Thoracic aorta (tissue), 2 donors: ENCODE results near the gene ATF7. TPM values are rescaled to one million over a fixed set of nuclear protein-coding genes. Genes with fewer than 3 reads are reported as not detected.

Experiments
- ATAC-seq: fragments of 150-250 bp; one replicate; pipeline ENCODE4 v1.8.0; 2017; ENCODE audit warnings: low read depth; ENCODE audit not compliant: insufficient number of reproducible peaks, low FRiP score
- DNase-seq: peaks from one replicate; pipeline ENCODE4 v3.0.0-alpha.2; 2020; ENCODE audit warnings: low spot score
- H3K27ac ChIP-seq, 2 donors: fragments of 200-600 bp; sonication (generic); 1 replicate in 1 of 2; 2 replicates in 1 of 2; pipeline ENCODE4 v1.5.1; 2016; ENCODE audit warnings: mild to moderate bottlenecking in 2 of 2, moderate library complexity in 2 of 2
- H3K27me3 ChIP-seq: fragments of 200-600 bp; sonication (generic); replicated peaks from 2 replicates; pipeline ENCODE4 v1.6.0; 2016; ENCODE audit warnings: mild to moderate bottlenecking; ENCODE audit not compliant: insufficient read depth
- H3K36me3 ChIP-seq: fragments of 200-600 bp; sonication (generic); one replicate; pipeline ENCODE4 v1.5.1; 2016
- H3K4me1 ChIP-seq, 2 donors: fragments of 200-600 bp; sonication (generic); 1 replicate in 1 of 2; 2 replicates in 1 of 2; pipeline versions ENCODE4 v1.5.1 to v1.6.0; 2016; ENCODE audit warnings: low read depth in 2 of 2, mild to moderate bottlenecking in 1 of 2; ENCODE audit not compliant: control insufficient read depth in 1 of 2
- H3K4me3 ChIP-seq: fragments of 200-600 bp; sonication (generic); 2 replicates; pipeline ENCODE4 v1.5.1; 2016; ENCODE audit warnings: mild to moderate bottlenecking
- H3K9me3 ChIP-seq: fragments of 200-600 bp; sonication (generic); 2 replicates; pipeline ENCODE4 v1.5.1; 2016
- total RNA-seq, 2 donors: library from RNA; depleted of rRNA; stranded (reverse); fragments of >200 nt; gene quantifications; one replicate each; pipeline versions ENCODE4 v1.1.0 to v1.2.3, GENCODE V29; 2016
- TF ChIP-seq, protein P1 (sequence below): fragments of 200-600 bp; sonication (generic); IDR thresholded peaks from one replicate; pipeline ENCODE4 v1.5.1; 2019; ENCODE audit warnings: antibody characterized with exemption

ATF7 gene
- 10 to 100 TPM; 24.4 to 82.1 TPM for total RNA-seq

DNA sequence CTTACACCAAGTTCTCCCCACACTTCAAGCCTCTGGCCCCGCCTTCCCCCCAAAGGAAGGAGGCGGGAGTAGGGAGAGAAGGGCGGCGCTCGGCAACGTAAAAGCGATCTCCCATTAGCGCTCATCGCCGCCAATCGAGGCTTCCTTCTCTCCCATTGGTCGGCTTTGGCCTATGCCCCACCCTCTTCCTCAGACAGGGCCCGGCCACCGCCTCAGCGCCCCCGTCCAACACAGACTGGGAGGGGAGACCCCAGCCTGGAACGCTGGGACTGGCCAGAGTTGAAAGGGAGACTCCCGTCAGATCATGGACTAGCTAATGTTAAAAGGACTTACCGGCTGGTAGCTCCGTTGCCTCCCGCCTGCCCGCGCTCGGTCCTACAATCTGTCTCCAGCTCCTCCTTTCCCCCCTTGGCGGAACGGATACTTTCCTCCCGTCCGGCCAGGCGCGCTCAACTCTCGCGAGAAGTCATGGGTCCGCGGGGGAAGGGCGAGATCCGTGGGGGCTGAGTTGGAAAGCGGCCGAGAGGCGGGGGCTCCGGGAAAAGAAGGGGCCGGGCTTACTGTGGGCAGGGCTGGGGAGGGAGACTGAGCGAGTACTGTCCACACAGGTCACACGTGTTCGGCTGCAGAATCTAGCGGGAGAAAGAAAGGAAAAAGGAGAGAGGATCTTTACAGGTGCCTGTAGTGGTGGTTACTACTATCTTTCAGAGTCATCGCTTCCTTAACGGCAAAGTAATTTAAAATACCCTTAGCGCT, at the start of gene ATF7:
Gene ATF7, minus strand, starts transcription at position 437 of the 756 bp plus-strand sequence. CDS start 25,382 bp downstream, outside the sequence.
- Histone ChIP-seq H3K27me3 (no peaks in the 10 kb centered on the region), H3K4me3 (peak within 1 kb of the TSS; percentile 83), H3K27ac (peak within 1 kb of the TSS; percentile 91), H3K36me3 (no peaks in the 10 kb centered on the region), H3K4me1 (peaks cover 28 to 33% of the 10 kb centered on the region in 2 donors), H3K9me3 (no peaks in the 10 kb centered on the region)
- TF ChIP-seq, protein P1, sequence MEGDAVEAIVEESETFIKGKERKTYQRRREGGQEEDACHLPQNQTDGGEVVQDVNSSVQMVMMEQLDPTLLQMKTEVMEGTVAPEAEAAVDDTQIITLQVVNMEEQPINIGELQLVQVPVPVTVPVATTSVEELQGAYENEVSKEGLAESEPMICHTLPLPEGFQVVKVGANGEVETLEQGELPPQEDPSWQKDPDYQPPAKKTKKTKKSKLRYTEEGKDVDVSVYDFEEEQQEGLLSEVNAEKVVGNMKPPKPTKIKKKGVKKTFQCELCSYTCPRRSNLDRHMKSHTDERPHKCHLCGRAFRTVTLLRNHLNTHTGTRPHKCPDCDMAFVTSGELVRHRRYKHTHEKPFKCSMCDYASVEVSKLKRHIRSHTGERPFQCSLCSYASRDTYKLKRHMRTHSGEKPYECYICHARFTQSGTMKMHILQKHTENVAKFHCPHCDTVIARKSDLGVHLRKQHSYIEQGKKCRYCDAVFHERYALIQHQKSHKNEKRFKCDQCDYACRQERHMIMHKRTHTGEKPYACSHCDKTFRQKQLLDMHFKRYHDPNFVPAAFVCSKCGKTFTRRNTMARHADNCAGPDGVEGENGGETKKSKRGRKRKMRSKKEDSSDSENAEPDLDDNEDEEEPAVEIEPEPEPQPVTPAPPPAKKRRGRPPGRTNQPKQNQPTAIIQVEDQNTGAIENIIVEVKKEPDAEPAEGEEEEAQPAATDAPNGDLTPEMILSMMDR: no peak
- ATAC-seq (peak; percentile 100), DNase-seq (peak; percentile 92)

DNA sequence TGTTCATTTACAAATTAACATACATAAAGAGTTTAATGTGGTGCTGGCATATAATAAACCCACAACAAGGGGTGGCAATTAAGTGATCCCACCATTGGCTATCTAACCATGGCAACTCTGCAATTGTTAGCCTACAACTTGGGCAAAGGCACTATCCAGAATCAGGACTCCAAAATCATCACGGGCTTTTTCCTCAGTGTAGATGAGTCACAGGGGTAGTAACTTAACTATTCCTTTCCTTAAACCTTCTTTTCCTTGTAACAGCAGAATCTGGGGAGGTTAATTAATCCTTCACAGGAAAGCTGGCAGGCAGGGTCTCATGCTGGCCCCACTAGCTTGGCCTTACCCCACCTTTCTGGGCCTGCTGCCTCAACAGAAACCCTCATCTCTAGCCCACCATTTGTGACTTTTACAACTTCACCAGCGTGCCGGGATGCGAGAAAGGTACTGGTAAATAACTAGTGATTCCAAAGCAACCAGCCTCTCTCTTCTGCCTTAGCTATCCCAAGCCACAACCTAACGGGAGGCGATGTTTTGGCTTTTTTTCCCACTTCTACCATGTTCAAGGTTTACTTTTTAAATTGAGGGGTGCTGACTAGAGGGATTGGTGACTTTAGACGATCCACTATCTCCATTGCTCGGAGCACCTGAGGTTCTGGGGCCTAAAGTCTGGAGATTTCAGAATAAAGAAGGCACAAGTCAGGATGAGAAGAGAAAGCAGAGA, 49.0 kb upstream of the ATF7 start:
- no peaks in the 10 kb centered on the region for H3K27me3 ChIP-seq
- H3K9me3 ChIP-seq: no peaks in the 10 kb centered on the region
- H3K27ac ChIP-seq: peak overlapping the region; percentile 77 to 94
- H3K4me3 ChIP-seq: peak overlapping the region; percentile 84
- H3K4me1 ChIP-seq: peaks cover 10 to 52% of the 10 kb centered on the region in 2 donors
- H3K36me3 ChIP-seq: peaks cover 21% of the 10 kb centered on the region
- no peak for ATAC-seq
- TF ChIP-seq, protein P1: no peak
- no peak for DNase-seq

DNA sequence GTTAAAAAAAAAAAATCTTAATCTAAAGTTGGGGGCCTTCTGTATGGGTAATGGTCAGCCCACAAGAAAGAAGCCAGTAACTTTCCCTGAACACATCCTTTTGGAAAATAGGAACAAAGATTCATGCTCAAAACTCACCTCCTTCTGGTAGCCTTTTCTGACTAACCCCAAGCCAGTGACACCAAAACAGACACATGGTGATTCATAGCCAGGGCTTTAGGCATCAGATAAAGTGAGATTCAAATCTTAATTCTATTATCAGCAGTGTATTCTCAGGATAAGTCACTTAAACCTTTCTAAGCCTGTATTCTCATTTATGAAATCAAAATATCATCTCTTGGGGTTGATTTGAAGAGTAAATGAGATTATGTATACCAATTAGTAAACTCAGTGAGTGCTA, 44.8 kb upstream of the ATF7 start:
- ATAC-seq (no peak), DNase-seq (no peak)
- TF ChIP-seq, protein P1: no peak
- Histone ChIP-seq H3K36me3 (peaks cover 46% of the 10 kb centered on the region), H3K27me3 (no peaks in the 10 kb centered on the region), H3K4me3 (no peak overlapping the region), H3K4me1 (peaks cover 8 to 29% of the 10 kb centered on the region in 2 donors), H3K27ac (no peak overlapping the region), H3K9me3 (no peaks in the 10 kb centered on the region)

- H3K4me1 ChIP-seq: peaks cover 8 to 26% of the 10 kb centered on the region in 2 donors
- DNase-seq (no peak), ATAC-seq (no peak)
- H3K9me3 ChIP-seq: no peaks in the 10 kb centered on the region
- H3K27me3 ChIP-seq: no peaks in the 10 kb centered on the region
- no peak overlapping the region for H3K4me3 ChIP-seq
- TF ChIP-seq, protein P1: no peak
- H3K36me3 ChIP-seq: peaks cover 51% of the 10 kb centered on the region
- H3K27ac ChIP-seq: no peak overlapping the region
Measured at GRCh38 chr12:53670308-53670707, 44.1 kb upstream of the ATF7 start.

DNA sequence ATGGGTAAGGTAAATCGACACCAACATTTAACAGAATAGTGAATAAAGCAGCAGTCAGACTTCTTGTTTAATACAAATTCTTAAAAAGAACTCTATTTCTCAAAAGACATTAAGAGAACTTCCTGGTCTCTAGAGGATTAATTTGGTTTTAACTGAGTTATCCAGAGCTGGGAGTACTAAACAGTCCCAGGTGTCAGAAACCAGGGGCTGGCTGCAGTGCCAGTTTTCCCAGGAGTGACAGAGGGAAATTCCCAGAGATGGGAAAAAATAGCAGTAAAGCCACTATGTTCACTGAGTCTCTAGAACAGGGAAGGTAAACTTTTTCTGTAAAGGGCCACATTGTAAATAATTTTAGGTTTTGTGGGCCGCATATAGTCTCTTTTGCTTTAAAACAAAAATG, 40.9 kb upstream of the ATF7 start:
- Histone ChIP-seq H3K27me3 (no peaks in the 10 kb centered on the region), H3K9me3 (no peaks in the 10 kb centered on the region), H3K27ac (no peak overlapping the region), H3K4me1 (peaks cover 4 to 17% of the 10 kb centered on the region in 2 donors), H3K4me3 (no peak overlapping the region), H3K36me3 (peaks cover 58% of the 10 kb centered on the region)
- DNase-seq (no peak), ATAC-seq (no peak)
- TF ChIP-seq, protein P1: no peak
